ENCODE data around the gene ZC3HAV1. TPM values are rescaled to one million over a fixed set of nuclear protein-coding genes. Genes with fewer than 3 reads are reported as not detected.
A peak's percentile ranks its signal among the peaks of the same experiment; 100 is the strongest.

The ZC3HAV1 gene
- total and polyA plus RNA-seq, 2 of the 4 experiments (the other 2 are of a cell fraction) = 9.9 to 22.4 TPM

GRCh38 chr7:139075031-139075652, 34.4 kb downstream of the ZC3HAV1 start:
- peaks cover 0 to 6% of the 10 kb centered on the region in 2 experiments; a peak in 1 of 4 replicates for H3K79me1 ChIP-seq (ENCODE audit: low read depth in 1 of 2, low read length in 2 of 2)
- POLR2A ChIA-PET (ENCODE audit: unreplicated experiment) = no interaction called here
- H3K56ac ChIP-seq (ENCODE audit: extremely low read depth, insufficient read depth, low read length) = no peak overlapping the region
- WGBS, 2 experiments (ENCODE audit: extremely low coverage in 2 of 2, insufficient read length in 1 of 2) = 0% methylated on average over 1 of the region's 9 CpGs; no CpG with 5 or more reads in 1 of the 2 experiments
- H4K20me1 ChIP-seq (ENCODE audit: insufficient read depth, low read length) = no peaks in the 10 kb centered on the region
- H3K9me3 ChIP-seq (ENCODE audit: control insufficient read depth, insufficient read depth, low read length) = no peaks in the 10 kb centered on the region
- no peak overlapping the region for H3K18ac ChIP-seq (ENCODE audit: low read depth, low read length)
- no peak overlapping the region for H4K5ac ChIP-seq (ENCODE audit: low read depth, low read length)
- TF ChIP-seq CEBPB (IDR thresholded peaks at IDR 0.05; ENCODE audit: low read depth, low read length) (peak; percentile 46), SMC3 (IDR thresholded peaks at IDR 0.05; ENCODE audit: low read depth, low read length) (peak; percentile 65), CTCF (conservative IDR thresholded peaks at IDR 0.05; ENCODE audit: low read depth, low read length) (peak; percentile 88), RAD21 (IDR thresholded peaks at IDR 0.05; ENCODE audit: low read length) (peak; percentile 78), NFE2L2 (IDR thresholded peaks at IDR 0.05; ENCODE audit: low read depth, low read length) (no peak), ELK1 (IDR thresholded peaks at IDR 0.05; ENCODE audit: borderline replicate concordance, low read depth, low read length) (no peak), MAZ (IDR thresholded peaks at IDR 0.05; ENCODE audit: borderline replicate concordance, low read depth, low read length) (no peak)
- H3K4ac ChIP-seq (ENCODE audit: low read depth, low read length) = peak overlapping the region; percentile 89
- no peak overlapping the region for H3K4me2 ChIP-seq (ENCODE audit: low read depth, low read length)
- no TSS peak for BruUV-seq (replicated peaks)
- peak overlapping the region; percentile 88; the same call in 1 of the 2 replicates for H3K23ac ChIP-seq (ENCODE audit: low read depth, low read length)
- intact Hi-C loops (cut with micrococcal nuclease) (loop anchor here (1.0 to 2.0 kb wide), 4 partner anchors 58 to 337 kb away; a partner anchor contains a TSS), dilution Hi-C loops (cut with HindIII; ENCODE audit: low sequenced_read_pairs, unreplicated experiment) (no loop called here), in situ Hi-C loops (cut with MboI; ENCODE audit: low sequenced_read_pairs) (loop anchor here (10.0 kb wide), 1 partner anchor 190 kb away; no protein-coding TSS in a partner anchor)
- H3K9me1 ChIP-seq (ENCODE audit: insufficient read depth, low read length) = no peaks in the 10 kb centered on the region; the same call in 1 of the 2 replicates
- no peak overlapping the region for H2AK5ac ChIP-seq (ENCODE audit: low read depth, low read length)
- H2BK15ac ChIP-seq (ENCODE audit: low read depth, low read length) = no peak overlapping the region
- H2AFZ ChIP-seq (replicated peaks; ENCODE audit: low read length, poor library complexity) = peak overlapping the region; percentile 79
- H2BK120ac ChIP-seq (ENCODE audit: low read depth, low read length) = no peak overlapping the region
- no peaks in the 10 kb centered on the region for H3K27me3 ChIP-seq (ENCODE audit: control insufficient read depth, insufficient read depth, low read length)
- H3K4me3 ChIP-seq (ENCODE audit: insufficient read depth, low read depth, low read length) = no peak overlapping the region
- peaks cover 28% of the 10 kb centered on the region for H3K36me3 ChIP-seq (ENCODE audit: control insufficient read depth, insufficient read depth, low read length)
- no peaks in the 10 kb centered on the region for H3K4me1 ChIP-seq (ENCODE audit: control insufficient read depth, insufficient read depth, low read length)
- H2BK20ac ChIP-seq (ENCODE audit: low read depth, low read length) = no peak overlapping the region
- CTCF ChIA-PET = interaction anchor here (0.6 to 1.9 kb wide), 9 partner anchors 10 to 1965 kb away, joined by 3 to 14 read pairs (median 3); partner anchors contain the start of gene ZC3HAV1L
- H3K9ac ChIP-seq (ENCODE audit: low read depth, low read length) = no peak overlapping the region; the same call in 1 of the 2 replicates
- no peak overlapping the region for H4K91ac ChIP-seq (ENCODE audit: insufficient read depth, low read depth, low read length)
- peak overlapping the region in 1 of 2 experiments; percentile 79; a peak in 2 of 4 replicates for H4K8ac ChIP-seq (ENCODE audit: low read depth in 2 of 2, low read length in 2 of 2)
- H3K27ac ChIP-seq (ENCODE audit: insufficient read depth, low read length) = no peak overlapping the region
- ATAC-seq (ENCODE audit: low read depth) = peak; percentile 96
- H2BK5ac ChIP-seq (ENCODE audit: low read depth, low read length, poor library complexity, severe bottlenecking) = peak overlapping the region; percentile 28
- peak; percentile 77 for DNase-seq
- H3K14ac ChIP-seq (replicated peaks; ENCODE audit: low read depth, low read length) = peak overlapping the region; percentile 81; the same call in 1 of the 2 replicates
- peak overlapping the region; percentile 75 for H2AK9ac ChIP-seq (replicated peaks; ENCODE audit: low read depth, low read length, poor library complexity)
